ENCODE measurements around the gene TOMM20.
"Not testable (repeated sequence)": the region's sequence is repeated elsewhere in the genome, so short reads cannot be mapped to it uniquely, and the experiment has no call there.

Gene TOMM20

GRCh38 chr1:235093696-235094592, 34.7 kb downstream of the TOMM20 start:
- Histone ChIP-seq H3K14ac (ENCODE audit: low read length) (no peak overlapping the region), H3K27me3 (ENCODE audit: control insufficient read depth in 3 of 3, insufficient read depth in 3 of 3, low read depth in 1 of 3, low read length in 3 of 3) (no peaks in the 10 kb centered on the region), H2AFZ (ENCODE audit: low read length) (peak overlapping the region; percentile 76), H3K36me3 (replicated peaks in 1 of 2; ENCODE audit: control insufficient read depth in 2 of 2, insufficient read depth in 2 of 2, low read length in 2 of 2) (no peaks in the 10 kb centered on the region), H2BK120ac (ENCODE audit: low read depth, low read length) (no peak overlapping the region), H3K18ac (ENCODE audit: low read length) (peak overlapping the region; percentile 60), H2BK5ac (ENCODE audit: low read length) (peak overlapping the region; percentile 0), H2BK12ac (ENCODE audit: low read length) (peak overlapping the region; percentile 99), H2BK15ac (ENCODE audit: low read length) (peak overlapping the region; percentile 95), H3K4me2 (ENCODE audit: insufficient read depth, low read length, poor library complexity, severe bottlenecking) (peak overlapping the region; percentile 43), H4K91ac (ENCODE audit: low read depth, low read length, poor library complexity) (peak overlapping the region; percentile 2), H3K9me3 (replicated peaks in 1 of 2; ENCODE audit: control insufficient read depth in 2 of 2, insufficient read depth in 1 of 2, low read depth in 1 of 2, low read length in 2 of 2) (peaks cover 0 to 1% of the 10 kb centered on the region in 2 donors), H2AK5ac (ENCODE audit: low read depth, low read length) (peak overlapping the region; percentile 16), H3K4me3 (ENCODE audit: low read length in 2 of 2) (peak overlapping the region in 1 of 2 donors; percentile 6), H4K8ac (ENCODE audit: low read depth, low read length) (peak overlapping the region; percentile 78), H3K9ac (ENCODE audit: low read depth, low read length, poor library complexity) (peak overlapping the region; percentile 10), H3K79me1 (ENCODE audit: low read depth, low read length) (no peaks in the 10 kb centered on the region), H3K4me1 (ENCODE audit: control insufficient read depth in 2 of 2, insufficient read depth in 1 of 2, low read depth in 1 of 2, low read length in 2 of 2) (peaks cover 17 to 19% of the 10 kb centered on the region in 2 donors), H3K23ac (ENCODE audit: low read depth, low read length, poor library complexity) (no peak overlapping the region), H3K27ac (replicated peaks; ENCODE audit: low read length) (no peak overlapping the region), H3K4ac (ENCODE audit: low read length) (no peak overlapping the region)
- WGBS, 2 donors (ENCODE audit: extremely low coverage in 2 of 2, insufficient read length in 2 of 2, insufficient replicate concordance in 1 of 2) = no CpG with 5 or more reads among the region's 24 CpGs
- peak; percentile 65 for DNase-seq (ENCODE audit: low spot score)

GRCh38 chr1:235093013-235093695, 35.5 kb downstream of the TOMM20 start:
- Histone ChIP-seq H2BK12ac (ENCODE audit: low read length) (peak overlapping the region; percentile 99), H3K23ac (ENCODE audit: low read depth, low read length, poor library complexity) (peak overlapping the region; percentile 95), H4K91ac (ENCODE audit: low read depth, low read length, poor library complexity) (peak overlapping the region; percentile 2), H2AFZ (ENCODE audit: low read length) (peak overlapping the region; percentile 76), H3K27ac (replicated peaks; ENCODE audit: low read length) (no peak overlapping the region), H3K18ac (ENCODE audit: low read length) (peak overlapping the region; percentile 82), H3K4me2 (ENCODE audit: insufficient read depth, low read length, poor library complexity, severe bottlenecking) (peak overlapping the region; percentile 43), H2BK120ac (ENCODE audit: low read depth, low read length) (no peak overlapping the region), H3K14ac (ENCODE audit: low read length) (peak overlapping the region; percentile 64), H2BK5ac (ENCODE audit: low read length) (peak overlapping the region; percentile 0), H3K9ac (ENCODE audit: low read depth, low read length, poor library complexity) (peak overlapping the region; percentile 10), H3K4me1 (ENCODE audit: control insufficient read depth in 2 of 2, insufficient read depth in 1 of 2, low read depth in 1 of 2, low read length in 2 of 2) (peaks cover 17 to 19% of the 10 kb centered on the region in 2 donors), H3K9me3 (replicated peaks in 1 of 2; ENCODE audit: control insufficient read depth in 2 of 2, insufficient read depth in 1 of 2, low read depth in 1 of 2, low read length in 2 of 2) (peaks cover 0 to 1% of the 10 kb centered on the region in 2 donors), H2AK5ac (ENCODE audit: low read depth, low read length) (peak overlapping the region; percentile 16), H4K8ac (ENCODE audit: low read depth, low read length) (peak overlapping the region; percentile 78), H3K79me1 (ENCODE audit: low read depth, low read length) (no peaks in the 10 kb centered on the region), H3K4me3 (ENCODE audit: low read length in 2 of 2) (peak overlapping the region in 1 of 2 donors; percentile 6), H3K4ac (ENCODE audit: low read length) (no peak overlapping the region), H3K27me3 (ENCODE audit: control insufficient read depth in 3 of 3, insufficient read depth in 3 of 3, low read depth in 1 of 3, low read length in 3 of 3) (no peaks in the 10 kb centered on the region), H3K36me3 (replicated peaks in 1 of 2; ENCODE audit: control insufficient read depth in 2 of 2, insufficient read depth in 2 of 2, low read length in 2 of 2) (no peaks in the 10 kb centered on the region), H2BK15ac (ENCODE audit: low read length) (peak overlapping the region; percentile 95)
- DNase-seq (ENCODE audit: low spot score) = no peak
- no CpG with 5 or more reads among the region's 27 CpGs for WGBS, 2 donors (ENCODE audit: extremely low coverage in 2 of 2, insufficient read length in 2 of 2, insufficient replicate concordance in 1 of 2)

- not testable (repeated sequence) for H2BK120ac ChIP-seq (ENCODE audit: low read depth, low read length); DNase-seq (ENCODE audit: low spot score); H3K4me3 ChIP-seq (ENCODE audit: low read length in 2 of 2); H2AK5ac ChIP-seq (ENCODE audit: low read depth, low read length); H3K9ac ChIP-seq (ENCODE audit: low read depth, low read length, poor library complexity); H3K27ac ChIP-seq (replicated peaks; ENCODE audit: low read length); H2AFZ ChIP-seq (ENCODE audit: low read length); H2BK5ac ChIP-seq (ENCODE audit: low read length); H2BK15ac ChIP-seq (ENCODE audit: low read length); H3K23ac ChIP-seq (ENCODE audit: low read depth, low read length, poor library complexity); H2BK12ac ChIP-seq (ENCODE audit: low read length); H3K18ac ChIP-seq (ENCODE audit: low read length); H3K9me3 ChIP-seq (replicated peaks in 1 of 2; ENCODE audit: control insufficient read depth in 2 of 2, insufficient read depth in 1 of 2, low read depth in 1 of 2, low read length in 2 of 2); H3K4ac ChIP-seq (ENCODE audit: low read length); H4K91ac ChIP-seq (ENCODE audit: low read depth, low read length, poor library complexity); H3K79me1 ChIP-seq (ENCODE audit: low read depth, low read length); H3K27me3 ChIP-seq (ENCODE audit: control insufficient read depth in 3 of 3, insufficient read depth in 3 of 3, low read depth in 1 of 3, low read length in 3 of 3); H3K36me3 ChIP-seq (replicated peaks in 1 of 2; ENCODE audit: control insufficient read depth in 2 of 2, insufficient read depth in 2 of 2, low read length in 2 of 2); H3K4me2 ChIP-seq (ENCODE audit: insufficient read depth, low read length, poor library complexity, severe bottlenecking); H4K8ac ChIP-seq (ENCODE audit: low read depth, low read length); H3K14ac ChIP-seq (ENCODE audit: low read length)
- peaks cover 17 to 19% of the 10 kb centered on the region in 2 donors for H3K4me1 ChIP-seq (ENCODE audit: control insufficient read depth in 2 of 2, insufficient read depth in 1 of 2, low read depth in 1 of 2, low read length in 2 of 2)
- no CpG with 5 or more reads among the region's 14 CpGs for WGBS, 2 donors (ENCODE audit: extremely low coverage in 2 of 2, insufficient read length in 2 of 2, insufficient replicate concordance in 1 of 2)
Observed at GRCh38 chr1:235092415-235092814, 36.2 kb downstream of the TOMM20 start.

GRCh38 chr1:235092045-235092406, 36.6 kb downstream of the TOMM20 start:
- H2AFZ ChIP-seq (ENCODE audit: low read length); H2BK5ac ChIP-seq (ENCODE audit: low read length); H3K27ac ChIP-seq (replicated peaks; ENCODE audit: low read length); H3K9ac ChIP-seq (ENCODE audit: low read depth, low read length, poor library complexity); H3K4ac ChIP-seq (ENCODE audit: low read length); H3K4me3 ChIP-seq (ENCODE audit: low read length in 2 of 2); H3K79me1 ChIP-seq (ENCODE audit: low read depth, low read length); H2BK12ac ChIP-seq (ENCODE audit: low read length); H4K8ac ChIP-seq (ENCODE audit: low read depth, low read length); H3K4me2 ChIP-seq (ENCODE audit: insufficient read depth, low read length, poor library complexity, severe bottlenecking); H3K36me3 ChIP-seq (replicated peaks in 1 of 2; ENCODE audit: control insufficient read depth in 2 of 2, insufficient read depth in 2 of 2, low read length in 2 of 2); H3K23ac ChIP-seq (ENCODE audit: low read depth, low read length, poor library complexity); H3K14ac ChIP-seq (ENCODE audit: low read length); H3K27me3 ChIP-seq (ENCODE audit: control insufficient read depth in 3 of 3, insufficient read depth in 3 of 3, low read depth in 1 of 3, low read length in 3 of 3); H3K9me3 ChIP-seq (replicated peaks in 1 of 2; ENCODE audit: control insufficient read depth in 2 of 2, insufficient read depth in 1 of 2, low read depth in 1 of 2, low read length in 2 of 2); DNase-seq (ENCODE audit: low spot score); H4K91ac ChIP-seq (ENCODE audit: low read depth, low read length, poor library complexity): not testable (repeated sequence)
- peak overlapping the region; percentile 44 for H2AK5ac ChIP-seq (ENCODE audit: low read depth, low read length)
- H2BK15ac ChIP-seq (ENCODE audit: low read length) = peak overlapping the region; percentile 65
- H2BK120ac ChIP-seq (ENCODE audit: low read depth, low read length) = peak overlapping the region; percentile 74
- no CpG with 5 or more reads among the region's 8 CpGs for WGBS, 2 donors (ENCODE audit: extremely low coverage in 2 of 2, insufficient read length in 2 of 2, insufficient replicate concordance in 1 of 2)
- H3K18ac ChIP-seq (ENCODE audit: low read length) = peak overlapping the region; percentile 58
- peaks cover 17 to 19% of the 10 kb centered on the region in 2 donors for H3K4me1 ChIP-seq (ENCODE audit: control insufficient read depth in 2 of 2, insufficient read depth in 1 of 2, low read depth in 1 of 2, low read length in 2 of 2)

Data from neuronal stem cell (in vitro differentiated cells).